SHP77 (cell line): ENCODE results near the gene SCNM1.

Source experiments
- DNase-seq, 2 experiments: peaks; one replicate each; lab custom pipeline; 2025; lab: John Stamatoyannopoulos, UW

SCNM1 gene, protein sequence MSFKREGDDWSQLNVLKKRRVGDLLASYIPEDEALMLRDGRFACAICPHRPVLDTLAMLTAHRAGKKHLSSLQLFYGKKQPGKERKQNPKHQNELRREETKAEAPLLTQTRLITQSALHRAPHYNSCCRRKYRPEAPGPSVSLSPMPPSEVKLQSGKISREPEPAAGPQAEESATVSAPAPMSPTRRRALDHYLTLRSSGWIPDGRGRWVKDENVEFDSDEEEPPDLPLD

DNA sequence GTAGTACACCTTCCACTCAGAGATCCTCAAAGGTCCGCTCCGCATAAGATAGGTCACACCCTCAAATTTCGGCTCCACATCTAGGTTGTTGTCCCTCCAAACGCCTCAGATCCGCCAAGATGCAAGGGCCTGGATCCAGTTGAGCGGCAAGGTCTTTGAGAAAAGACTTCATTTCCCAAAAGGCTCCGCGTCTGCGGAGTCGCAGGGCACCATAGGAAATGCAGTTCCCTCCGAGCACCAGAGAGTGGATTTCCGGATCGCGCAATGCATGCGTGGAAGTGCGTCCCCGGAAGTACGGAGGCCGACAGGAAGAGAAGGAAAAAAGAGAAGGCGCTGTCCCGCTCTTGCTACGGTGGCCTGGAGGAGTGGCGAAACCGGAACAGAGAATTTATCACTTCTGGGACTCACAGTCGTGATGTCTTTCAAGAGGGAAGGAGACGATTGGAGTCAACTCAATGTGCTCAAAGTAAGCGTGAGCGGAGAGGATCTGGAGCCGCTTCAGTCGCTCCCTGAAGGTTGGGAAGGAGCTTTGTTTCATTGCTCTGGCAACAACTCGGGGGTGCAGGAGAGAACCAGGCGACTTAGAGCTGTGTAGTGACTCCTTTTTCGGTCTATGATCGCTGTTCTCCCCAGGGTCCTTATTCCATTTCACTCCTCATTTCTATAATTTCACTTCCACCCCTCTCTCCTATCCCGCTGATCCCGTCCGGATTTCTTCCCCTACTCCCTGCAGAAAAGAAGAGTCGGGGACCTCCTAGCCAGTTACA, at the start of gene SCNM1, which contains the start of gene LYSMD1:
SCNM1 (plus strand) TSS at position 407 of the 767 bp plus-strand sequence; CDS start at position 416, 9 bp downstream.
LYSMD1 (minus strand) TSS at position 165 of the 767 bp plus-strand sequence. CDS start 644 bp downstream, outside the sequence.
- DNase-seq, result peak; percentile 100

DNA sequence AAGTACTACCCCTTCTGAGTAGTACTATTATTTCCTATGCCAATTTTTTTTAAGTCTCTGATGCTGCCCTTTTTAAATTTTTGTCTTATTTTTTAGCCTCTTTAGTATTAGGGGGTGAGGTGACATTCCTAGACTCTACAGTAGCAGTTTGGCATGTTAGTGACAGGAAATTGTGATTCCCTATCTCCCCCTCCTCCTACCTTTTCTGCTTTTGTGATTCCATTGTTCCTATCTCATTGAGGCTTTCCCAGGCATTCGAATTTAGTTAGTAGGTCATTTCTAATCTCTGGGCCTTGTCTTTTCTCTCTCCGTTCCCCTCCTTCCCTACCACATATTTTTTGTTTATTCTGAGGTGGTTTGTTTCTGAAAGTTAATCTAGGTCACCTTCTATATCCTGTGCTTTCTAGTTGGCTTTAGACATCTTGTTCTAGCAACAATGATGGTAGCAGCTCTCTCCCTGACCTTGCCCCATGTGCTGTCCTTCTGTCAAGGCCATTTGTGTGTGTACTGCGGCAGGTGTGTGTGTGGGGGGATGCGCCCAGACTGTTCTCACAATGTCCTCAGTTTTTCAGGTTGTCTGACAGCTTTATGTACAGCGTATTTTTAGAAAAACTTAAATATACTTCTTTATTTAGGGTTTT, 41.1 kb upstream of the SCNM1 start:
- DNase-seq, result peak; percentile 21 to 28

DNA sequence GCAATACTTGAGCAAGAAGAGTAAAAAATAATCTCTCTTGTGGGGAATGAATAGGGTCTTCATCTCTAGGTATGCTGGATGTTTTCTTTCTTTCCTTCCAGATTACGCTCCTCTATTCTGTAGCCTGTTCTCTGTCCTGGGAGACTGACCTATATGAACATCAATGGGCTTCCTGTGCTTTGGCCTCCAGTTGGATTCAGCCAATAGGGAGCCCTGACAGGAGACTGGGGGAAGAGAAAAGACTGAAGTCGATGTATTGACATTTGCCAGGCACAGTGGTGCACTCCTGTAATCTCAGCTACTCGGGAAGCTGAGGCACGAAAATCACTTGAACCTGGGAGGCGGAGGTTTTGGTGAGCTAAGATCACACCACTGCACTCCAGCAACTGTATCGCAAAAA, 37.1 kb upstream of the SCNM1 start:
- DNase-seq, result no peak

DNA sequence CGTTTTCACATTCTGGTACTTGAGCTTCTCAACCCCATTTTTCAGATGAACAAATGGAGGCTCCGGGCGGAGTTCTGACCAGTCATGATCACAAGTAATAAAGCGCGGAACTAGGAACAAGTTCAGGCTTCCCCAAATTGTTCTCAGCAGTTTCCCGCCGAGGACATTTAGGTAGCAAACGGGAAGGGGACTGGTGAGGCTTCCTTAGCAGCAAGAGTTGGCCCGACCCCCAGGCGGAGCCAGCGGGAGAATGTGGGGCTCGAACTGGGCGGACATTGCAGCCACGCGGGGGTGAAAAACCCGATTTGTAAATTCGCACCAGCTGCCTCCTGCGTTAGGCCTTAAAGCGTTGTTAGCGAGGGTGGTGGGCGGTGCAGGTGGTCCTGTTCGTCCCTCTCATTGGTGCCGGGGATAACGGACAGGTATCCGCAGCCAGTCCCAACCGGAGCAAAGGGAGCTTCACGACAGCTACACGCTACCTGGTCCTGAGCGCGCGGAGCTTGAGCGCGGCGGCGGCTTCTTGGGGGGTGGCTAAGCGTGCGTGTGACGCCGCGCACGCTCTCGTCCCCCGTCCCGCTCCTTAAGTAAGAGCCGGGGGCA, 34.9 kb upstream of the SCNM1 start:
- DNase-seq, result no peak

DNA sequence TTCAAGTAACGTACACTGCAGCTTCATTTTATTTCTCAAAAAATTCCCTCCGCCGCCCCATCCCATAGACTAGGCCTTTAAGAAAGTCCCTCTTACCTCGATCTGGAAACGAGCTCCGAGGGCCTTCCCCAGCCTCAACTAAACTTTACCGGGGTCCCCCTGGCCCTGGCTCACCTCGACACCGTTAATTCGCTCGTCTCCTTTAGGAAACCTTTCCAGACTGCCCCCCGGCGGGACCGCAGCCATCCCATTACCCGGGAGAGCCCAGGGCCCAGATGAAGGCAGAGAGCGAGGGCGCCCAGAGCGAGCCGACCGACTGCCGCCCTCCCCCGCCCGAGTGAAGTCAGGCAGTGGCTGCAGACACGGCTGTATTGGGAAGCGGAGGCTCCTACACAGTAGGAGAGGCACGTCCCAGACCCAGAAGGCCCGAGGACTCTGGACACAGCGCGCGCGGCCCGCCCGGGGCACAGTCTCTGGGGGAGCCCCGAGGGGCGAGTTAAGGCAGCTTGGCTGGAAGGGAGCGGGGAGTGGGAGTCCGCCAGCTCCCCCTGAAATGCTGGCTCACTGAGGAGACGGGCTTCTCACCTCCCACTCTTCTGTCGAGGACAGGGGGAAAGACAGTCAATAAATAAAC, 34.1 kb upstream of the SCNM1 start:
- no peak for DNase-seq

DNA sequence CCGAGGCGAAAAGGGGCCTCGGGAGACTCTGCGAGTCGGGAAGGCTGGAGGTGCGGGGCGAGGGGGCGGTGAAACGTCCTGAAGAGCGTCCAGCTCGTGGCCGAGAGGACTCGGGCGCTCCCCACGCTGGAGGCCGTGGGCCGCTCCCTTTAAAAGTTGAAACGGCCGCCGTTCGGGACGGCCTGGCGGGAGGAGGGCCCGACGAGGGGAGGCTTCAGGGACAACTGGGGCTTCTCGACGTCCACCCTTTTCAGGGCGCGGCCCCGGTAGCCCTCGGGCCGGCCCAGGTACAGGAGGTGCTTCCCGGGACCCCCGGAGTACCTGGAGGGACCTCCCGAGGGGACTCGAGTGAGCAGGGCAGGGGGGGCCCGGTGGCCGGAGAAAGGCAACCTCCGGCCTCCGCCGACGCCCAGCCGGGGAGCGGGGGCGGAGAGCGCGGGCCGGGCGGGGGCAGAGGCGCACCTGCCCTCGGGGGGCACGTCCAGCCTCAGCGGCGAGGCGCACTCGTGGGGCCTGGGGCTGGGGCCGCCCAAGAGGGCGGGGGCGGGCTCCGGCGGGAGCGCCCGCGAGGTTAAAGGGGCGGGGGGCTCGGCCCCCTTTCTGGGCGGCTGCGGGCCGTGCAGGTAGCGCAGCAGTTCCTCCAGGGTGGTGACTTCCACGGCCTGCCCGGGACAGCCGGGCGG, 33.5 kb upstream of the SCNM1 start:
- no peak for DNase-seq

DNA sequence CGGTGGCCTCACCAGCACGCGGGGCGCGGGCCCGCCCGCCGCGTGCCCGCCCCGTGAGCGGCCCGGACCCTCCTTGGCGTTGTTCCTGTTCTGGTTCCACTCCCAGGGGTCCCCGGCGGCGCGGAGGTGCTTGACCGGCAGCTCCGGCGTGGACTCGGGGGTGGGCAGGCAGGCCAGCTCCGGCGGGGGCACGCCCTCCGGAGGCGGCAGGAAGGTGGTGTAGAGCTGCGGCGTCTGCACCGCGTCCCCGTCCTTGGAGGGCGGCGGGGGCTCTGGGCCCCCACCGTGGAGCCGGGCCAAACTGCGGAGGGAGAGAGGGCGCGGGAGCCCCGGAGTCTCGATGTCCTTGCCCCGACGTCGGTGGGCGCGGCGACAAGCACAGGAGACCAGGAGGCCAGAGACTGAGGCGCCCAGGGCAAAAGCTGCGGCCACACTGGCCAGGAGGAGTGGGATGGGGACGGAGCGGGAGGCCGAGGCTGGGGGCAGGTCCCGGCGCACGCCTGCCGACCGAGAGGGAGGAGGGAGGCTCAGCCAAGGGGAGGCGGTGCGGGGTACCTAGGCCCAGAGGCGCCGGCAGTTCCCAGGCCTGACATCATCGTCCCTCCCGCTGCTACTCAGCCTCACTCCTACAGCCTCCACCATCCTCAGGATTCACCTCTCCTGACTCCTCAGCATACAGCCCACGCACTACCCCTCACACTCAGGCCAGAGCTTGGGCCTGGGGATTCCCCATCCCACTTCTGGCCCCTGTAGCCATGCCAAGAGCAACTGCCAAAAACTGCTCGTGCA, 32.7 kb upstream of the SCNM1 start:
- no peak for DNase-seq

DNA sequence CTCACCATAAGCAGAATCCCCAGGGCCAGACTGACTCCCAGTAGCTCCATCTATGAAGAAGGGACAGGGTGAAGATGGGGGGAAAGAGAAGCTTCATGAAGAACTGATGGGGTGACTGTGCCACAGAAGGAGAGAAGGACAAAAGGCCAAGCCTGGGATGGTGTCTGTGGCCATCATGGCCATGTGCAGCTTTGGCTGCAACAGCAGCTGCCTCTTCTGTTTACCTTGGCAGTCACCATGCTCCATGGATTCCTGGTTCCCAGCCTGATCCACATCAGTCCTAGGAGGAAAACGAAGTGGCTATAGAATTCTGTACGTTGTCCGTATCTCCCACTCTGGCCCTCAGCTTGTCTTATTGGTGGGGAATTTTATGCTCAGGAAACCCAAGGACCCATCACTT, 31.5 kb upstream of the SCNM1 start:
- peak in 1 of 2 experiments; percentile 51 for DNase-seq

DNA sequence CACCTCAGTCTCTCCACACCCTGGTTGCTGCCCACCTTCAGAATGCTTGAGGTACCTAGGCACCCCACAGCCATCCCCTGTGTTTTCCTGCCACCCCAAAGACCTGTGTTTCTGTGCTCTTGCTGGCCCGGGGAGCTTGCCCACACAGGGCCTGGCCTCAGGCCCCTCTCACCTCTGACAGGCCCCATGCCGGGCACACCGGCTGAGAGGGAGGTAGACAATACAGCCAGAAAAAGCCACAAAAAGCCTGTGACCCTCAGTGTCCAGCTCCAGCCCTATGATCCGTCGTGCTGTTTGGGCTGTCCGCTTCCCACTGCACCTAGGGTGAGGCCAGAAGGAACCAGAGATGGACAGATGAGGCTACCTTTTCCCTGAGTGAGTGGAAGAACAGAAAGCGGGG, 31.0 kb upstream of the SCNM1 start:
- no peak for DNase-seq

DNA sequence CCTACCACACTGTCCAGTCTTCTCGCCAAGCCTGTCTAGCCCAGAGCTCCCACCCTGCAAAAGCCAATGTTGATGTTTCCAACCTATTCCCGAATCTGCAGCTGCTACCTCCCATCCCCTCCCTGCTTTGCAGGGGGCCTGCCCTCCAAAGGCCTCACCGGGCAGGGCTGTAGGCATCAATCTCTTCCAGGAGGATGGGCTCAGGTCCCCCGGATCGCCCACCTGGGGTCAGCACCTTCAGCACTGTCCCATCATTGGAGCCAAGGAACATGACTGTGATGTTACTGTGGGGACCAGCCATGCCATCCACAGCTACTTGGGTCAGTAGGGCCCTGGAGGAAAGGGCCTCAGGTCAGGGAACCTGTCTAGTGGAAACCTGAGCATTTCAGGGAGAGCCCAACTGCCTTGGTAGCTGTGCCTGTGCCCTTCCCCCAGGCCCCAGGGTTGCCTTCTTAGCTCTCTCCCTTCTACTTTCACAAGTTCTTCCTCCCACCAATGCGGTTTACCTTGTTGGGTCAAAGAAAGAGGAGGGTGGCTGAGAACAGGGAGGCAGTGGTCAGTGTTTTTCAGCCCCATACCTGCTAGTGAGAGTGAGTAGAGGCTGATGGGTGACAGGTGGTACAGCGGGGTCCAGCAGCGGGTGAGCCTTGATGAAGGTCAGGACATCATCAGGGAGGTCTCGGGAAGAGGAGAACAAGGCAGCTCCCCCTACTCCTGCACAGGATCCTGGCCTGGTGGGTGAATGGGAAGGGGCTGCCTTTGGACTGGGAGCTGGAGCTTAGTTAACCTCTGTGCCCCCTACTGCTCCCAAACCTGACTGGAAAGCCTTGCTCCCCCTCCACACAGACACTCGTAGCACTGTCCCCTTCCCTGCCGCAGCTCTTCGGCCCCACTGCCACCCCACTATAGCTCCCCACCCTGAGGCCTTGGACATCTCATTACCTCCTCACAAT, 30.2 kb upstream of the SCNM1 start:
- DNase-seq, result no peak

DNA sequence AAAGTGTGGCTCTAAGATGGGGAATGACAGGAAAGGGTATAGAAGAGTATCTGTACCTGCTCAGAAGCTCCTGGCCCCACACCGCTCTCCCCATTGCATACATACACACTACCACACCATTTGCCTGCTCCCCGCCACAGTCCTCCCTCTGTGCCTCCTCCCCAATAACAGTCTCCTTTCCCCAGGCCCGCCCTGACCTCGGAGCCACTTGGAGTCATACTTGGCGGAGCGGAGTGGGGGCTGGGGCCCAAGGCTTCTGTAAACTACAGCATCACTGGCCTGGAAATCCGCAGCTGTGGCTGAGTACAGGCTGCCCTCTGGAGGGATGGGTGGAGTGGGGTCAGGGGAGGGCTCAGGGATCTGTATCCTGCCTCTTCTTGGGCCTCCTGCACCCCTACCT, 28.2 kb upstream of the SCNM1 start:
- no peak for DNase-seq

DNA sequence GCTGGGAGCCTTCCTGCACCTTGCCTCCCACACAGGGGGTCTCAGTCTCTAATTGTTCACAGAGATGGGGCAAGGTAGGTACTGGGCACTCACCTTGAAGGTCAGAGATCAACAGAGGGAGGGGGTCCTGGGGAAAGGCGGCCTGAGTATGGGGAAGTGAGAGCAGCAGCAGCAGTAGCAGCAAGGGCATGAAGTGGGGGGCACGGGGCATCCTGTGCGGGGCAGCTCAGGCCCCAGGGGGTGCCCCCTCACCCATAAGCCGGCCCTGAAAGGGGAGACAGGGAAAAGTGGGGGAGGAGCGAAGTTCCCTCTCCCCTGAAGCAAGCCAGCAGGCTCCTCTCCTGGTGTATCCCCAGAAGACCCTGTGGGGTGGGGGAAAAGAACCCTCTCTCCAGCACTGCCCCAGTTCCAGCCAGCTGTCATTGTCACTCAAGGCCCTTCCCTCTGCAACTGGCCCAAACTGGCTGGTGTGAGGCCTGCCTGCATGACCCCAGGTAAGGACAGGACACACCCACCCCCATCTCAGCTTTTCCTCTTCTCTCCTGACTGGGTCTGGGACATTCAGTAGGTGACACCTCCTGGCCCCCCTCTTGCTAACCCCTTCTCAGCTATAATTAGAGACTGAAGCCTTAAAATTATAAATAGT, 23.4 kb upstream of the SCNM1 start:
- DNase-seq, result no peak

DNA sequence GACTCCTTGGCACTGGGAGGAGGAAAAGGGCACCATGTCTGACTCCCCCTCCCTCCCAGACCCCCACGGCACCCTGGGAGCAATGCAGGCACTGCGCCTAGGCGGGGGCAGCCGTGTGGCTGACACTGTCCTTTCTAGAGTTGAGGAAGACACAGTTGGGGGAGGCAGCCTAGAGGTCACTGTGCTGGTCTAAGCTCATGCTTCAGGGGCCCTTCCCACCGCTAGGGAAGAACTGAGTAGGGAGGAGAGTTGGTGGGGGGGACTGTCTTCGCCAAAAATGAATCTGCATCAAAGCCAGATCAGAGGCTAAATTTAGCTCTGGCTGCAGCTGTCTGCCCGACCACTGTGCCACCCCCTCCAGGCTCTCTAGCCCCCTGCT, 22.9 kb upstream of the SCNM1 start:
- DNase-seq, result no peak

DNA sequence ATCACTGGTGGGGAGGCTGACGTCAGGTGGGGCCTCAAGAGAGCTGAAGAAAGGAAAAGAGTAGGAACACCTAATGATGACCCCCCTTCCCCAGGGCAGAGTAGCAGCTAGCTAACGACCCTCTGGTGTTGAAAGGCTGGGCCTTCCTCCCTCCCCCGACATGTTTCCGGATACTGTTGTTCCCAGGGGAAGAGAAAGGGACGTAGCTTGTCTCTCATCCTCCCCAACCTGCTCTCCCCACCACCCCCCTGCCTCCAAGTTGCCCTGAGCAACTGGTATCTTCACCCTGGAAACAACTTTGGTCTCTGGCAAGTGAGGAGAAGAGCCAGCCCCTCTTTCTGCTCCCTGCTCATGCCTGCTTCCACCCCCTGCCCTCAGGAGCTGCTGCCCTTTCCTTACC, 22.0 kb upstream of the SCNM1 start:
- DNase-seq, result no peak

DNA sequence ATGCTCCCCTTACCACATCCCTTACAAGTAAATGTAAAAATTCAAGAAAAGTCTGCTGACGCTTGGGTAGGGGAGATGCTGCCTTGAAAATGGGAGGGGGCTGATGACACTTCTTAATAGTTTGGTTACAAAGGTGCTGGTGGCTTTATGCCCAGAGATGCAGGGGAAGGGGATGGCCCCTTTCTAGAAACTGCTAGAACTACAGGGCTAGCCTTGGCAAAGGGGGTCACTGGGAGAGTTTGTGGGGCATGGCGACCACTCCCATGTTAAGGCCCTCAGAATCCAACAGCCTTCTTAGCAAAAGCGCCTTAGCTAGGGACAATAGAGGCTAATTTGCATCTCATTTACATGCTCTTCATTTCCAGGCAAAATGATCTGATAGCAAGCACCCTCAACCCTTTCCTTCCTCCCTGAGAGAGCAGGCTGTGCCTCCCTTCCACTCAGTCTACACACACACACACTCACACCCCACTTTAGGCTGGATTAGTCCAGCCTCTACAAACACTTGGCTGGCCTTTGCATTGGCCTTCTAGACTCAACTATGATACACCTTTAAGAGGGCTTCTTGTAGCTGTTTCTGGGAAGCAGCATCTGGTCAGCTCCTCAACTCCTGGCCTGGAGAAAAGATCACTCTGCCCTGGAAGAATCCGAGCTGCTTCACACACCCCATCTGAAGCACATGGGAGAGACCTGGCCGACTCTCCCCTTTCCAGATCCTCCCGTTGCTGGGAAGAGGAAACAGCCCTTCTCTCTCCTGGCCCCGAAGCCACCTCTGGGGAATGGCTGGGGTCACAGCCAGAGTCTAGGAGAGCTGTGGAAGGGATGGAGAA, 21.3 kb upstream of the SCNM1 start:
- no peak for DNase-seq

DNA sequence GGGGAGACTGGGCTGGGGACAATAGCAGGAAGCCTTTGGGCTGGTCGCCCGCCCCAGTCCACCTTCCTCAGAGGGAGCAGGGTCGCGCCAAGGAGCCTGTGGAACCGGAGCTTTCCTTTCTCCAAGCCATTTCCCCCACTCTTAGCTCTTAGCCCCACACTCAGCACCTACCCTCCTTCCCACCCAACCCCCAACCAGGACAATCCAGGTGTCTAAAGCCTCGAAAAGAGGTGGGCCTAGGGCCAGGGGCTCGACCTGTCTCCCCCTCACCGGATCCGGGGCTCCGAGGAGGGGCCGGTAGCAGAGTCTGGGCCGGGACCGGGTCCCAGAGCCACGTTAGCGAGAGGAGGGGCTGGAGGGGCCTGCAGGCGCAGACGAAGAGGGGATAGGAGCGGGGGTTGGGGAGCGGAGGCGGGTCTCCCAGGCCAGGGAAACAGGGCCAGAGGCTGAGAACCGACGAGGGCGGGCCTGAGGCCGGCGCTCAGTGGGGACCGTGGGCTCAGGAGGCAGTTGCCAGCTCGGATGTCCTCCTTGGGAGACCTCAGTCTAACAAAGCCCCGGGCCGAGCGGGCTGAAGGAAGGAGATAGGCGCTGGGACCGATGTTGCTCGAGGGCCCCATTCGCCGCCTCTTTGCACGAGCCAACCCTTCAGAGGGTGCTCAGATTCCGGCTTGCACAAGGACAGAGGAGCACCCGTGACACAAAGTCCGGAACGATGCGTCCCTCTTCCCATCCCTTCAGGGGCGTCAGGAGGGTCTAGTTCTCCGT, 20.5 kb upstream of the SCNM1 start:
- DNase-seq, result peak in 1 of 2 experiments; percentile 29

DNA sequence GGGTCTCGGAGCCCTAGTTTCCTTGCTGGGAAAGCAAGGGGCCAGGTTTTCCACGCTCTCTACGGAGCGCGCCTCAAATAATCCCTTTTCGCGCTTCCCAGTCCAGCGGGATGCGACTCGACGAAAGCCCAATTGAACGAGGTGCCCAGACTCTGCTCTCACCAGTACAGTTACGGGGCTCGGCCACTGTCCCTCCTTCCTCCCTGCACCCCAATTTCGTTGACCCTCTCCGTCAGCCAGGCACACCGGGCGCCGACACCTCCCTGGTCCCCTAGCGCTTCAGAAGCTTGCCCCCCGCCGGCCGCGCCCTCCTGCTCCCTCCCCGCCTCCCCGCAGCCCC, 19.9 kb upstream of the SCNM1 start:
- DNase-seq, result no peak
